H9 (cell line): ENCODE measurements around the gene A2ML1. TPM values are rescaled to one million over a fixed set of nuclear protein-coding genes. Genes with fewer than 3 reads are reported as not detected.

Experiments used
- DNase-seq: peaks from one replicate; pipeline ENCODE4 v3.0.0-alpha.2; 2017
- H2AFZ ChIP-seq: one replicate; pipeline ENCODE4 v1.6.1; 2013; ENCODE audit warnings: mild to moderate bottlenecking, low read length, control low read depth, moderate library complexity
- H2AK5ac ChIP-seq: 2 replicates; pipeline ENCODE4 v1.6.1; 2013; ENCODE audit warnings: low read length, control low read depth, mixed read lengths; ENCODE audit not compliant: insufficient read length
- H2BK120ac ChIP-seq: one replicate; pipeline ENCODE4 v1.6.1; 2013; ENCODE audit warnings: low read depth, mild to moderate bottlenecking, low read length, control low read depth, inconsistent platforms; ENCODE audit not compliant: poor library complexity, severe bottlenecking
- H2BK12ac ChIP-seq: 2 replicates; pipeline ENCODE4 v1.6.1; 2013; ENCODE audit warnings: low read length, control low read depth, mixed read lengths, low read depth; ENCODE audit not compliant: insufficient read length
- H2BK15ac ChIP-seq: 2 replicates; pipeline ENCODE4 v1.6.1; 2013; ENCODE audit warnings: low read depth, low read length, control low read depth
- H2BK20ac ChIP-seq: one replicate; pipeline ENCODE4 v1.6.1; 2013; ENCODE audit warnings: low read depth, mild to moderate bottlenecking, low read length, control low read depth, inconsistent platforms; ENCODE audit not compliant: poor library complexity, severe bottlenecking
- H2BK5ac ChIP-seq: 2 replicates; pipeline ENCODE4 v1.6.1; 2013; ENCODE audit warnings: low read length, control low read depth, mixed read lengths; ENCODE audit not compliant: insufficient read length
- H3K14ac ChIP-seq: 2 replicates; pipeline ENCODE4 v1.6.1; 2013; ENCODE audit warnings: low read length, control low read depth; ENCODE audit not compliant: insufficient read depth
- H3K18ac ChIP-seq: 2 replicates; pipeline ENCODE4 v1.6.1; 2013; ENCODE audit warnings: low read depth, mild to moderate bottlenecking, mixed read lengths, low read length, control low read depth; ENCODE audit not compliant: insufficient read length
- H3K23ac ChIP-seq: 2 replicates; pipeline ENCODE4 v1.6.1; 2013; ENCODE audit warnings: low read length, control low read depth, mixed read lengths, low read depth; ENCODE audit not compliant: insufficient read length
- H3K23me2 ChIP-seq: 2 replicates; pipeline ENCODE4 v1.6.1; 2013; ENCODE audit warnings: low read depth, mild to moderate bottlenecking, mixed read lengths, low read length, control low read depth; ENCODE audit not compliant: insufficient read length, poor library complexity, severe bottlenecking
- H3K27ac ChIP-seq: 2 replicates; pipeline ENCODE4 v1.5.1; 2013; ENCODE audit warnings: low read length, control low read depth, mixed read lengths, low read depth; ENCODE audit not compliant: insufficient read length
- H3K27me3 ChIP-seq: 2 replicates; pipeline ENCODE4 v1.6.1; 2013; ENCODE audit warnings: low read length, control low read depth, inconsistent platforms; ENCODE audit not compliant: insufficient read depth
- H3K4ac ChIP-seq: 2 replicates; pipeline ENCODE4 v1.6.1; 2013; ENCODE audit warnings: low read depth, mild to moderate bottlenecking, control low read depth, inconsistent platforms, low read length, moderate library complexity
- H3K4me1 ChIP-seq: 2 replicates; pipeline ENCODE4 v1.6.1; 2013; ENCODE audit warnings: low read length, control low read depth, inconsistent platforms; ENCODE audit not compliant: insufficient read depth
- H3K4me2 ChIP-seq: 2 replicates; pipeline ENCODE4 v1.6.1; 2013; ENCODE audit warnings: low read length, control low read depth, mixed read lengths; ENCODE audit not compliant: insufficient read length, insufficient read depth
- H3K56ac ChIP-seq: 2 replicates; pipeline ENCODE4 v1.6.1; 2013; ENCODE audit warnings: low read depth, mild to moderate bottlenecking, mixed read lengths, low read length, control low read depth; ENCODE audit not compliant: insufficient read length
- H3K79me1 ChIP-seq: 2 replicates; pipeline ENCODE4 v1.6.1; 2013; ENCODE audit warnings: low read depth, mild to moderate bottlenecking, moderate library complexity, low read length, control low read depth, inconsistent platforms; ENCODE audit not compliant: insufficient read depth, poor library complexity, severe bottlenecking
- H3K79me2 ChIP-seq: 2 replicates; pipeline ENCODE4 v1.6.1; 2013; ENCODE audit warnings: low read length, control low read depth, inconsistent platforms; ENCODE audit not compliant: insufficient read depth
- H3K9ac ChIP-seq: 2 replicates; pipeline ENCODE4 v1.6.1; 2013; ENCODE audit warnings: low read length, control low read depth, mixed read lengths; ENCODE audit not compliant: insufficient read length; ENCODE audit errors: extremely low read depth
- H3K9me3 ChIP-seq: one replicate; pipeline ENCODE4 v1.6.1; 2013; ENCODE audit warnings: low read depth, low read length, inconsistent platforms; ENCODE audit not compliant: control insufficient read depth
- H3T11ph ChIP-seq: one replicate; pipeline ENCODE4 v1.6.1; 2013; ENCODE audit warnings: mild to moderate bottlenecking, low read length, control low read depth, inconsistent platforms
- H4K20me1 ChIP-seq: one replicate; pipeline ENCODE4 v1.6.1; 2013; ENCODE audit not compliant: control insufficient read depth, insufficient read length, insufficient read depth
- H4K5ac ChIP-seq: 2 replicates; pipeline ENCODE4 v1.6.1; 2013; ENCODE audit warnings: low read depth, mild to moderate bottlenecking, mixed read lengths, low read length, control low read depth; ENCODE audit not compliant: insufficient read length
- H4K8ac ChIP-seq: replicated peaks from 2 replicates; pipeline ENCODE4 v1.6.1; 2013; ENCODE audit warnings: low read length, control low read depth, mixed read lengths, low read depth; ENCODE audit not compliant: insufficient read length
- H4K91ac ChIP-seq: 2 replicates; pipeline ENCODE4 v1.6.1; 2013; ENCODE audit warnings: low read depth, mild to moderate bottlenecking, moderate library complexity, mixed read lengths, low read length, control low read depth; ENCODE audit not compliant: insufficient read length
- H3K27ac Mint-ChIP-seq, 3 experiments: 2 replicates in 2 of 3; 3 replicates in 1 of 3; pipeline ENCODE4 v1.8.0; 2020 to 2021; ENCODE audit warnings: mixed read lengths in 3 of 3, mild to moderate bottlenecking in 1 of 3, moderate library complexity in 1 of 3
- H3K27me3 Mint-ChIP-seq: 2 replicates; pipeline ENCODE4 v1.8.0; 2021; ENCODE audit warnings: low read depth, mild to moderate bottlenecking, moderate library complexity, mixed read lengths
- H3K36me3 Mint-ChIP-seq, 3 experiments: 2 replicates in 2 of 3; 3 replicates in 1 of 3; pipeline ENCODE4 v1.8.0; 2020 to 2021; ENCODE audit warnings: low read depth in 3 of 3, mixed read lengths in 3 of 3; ENCODE audit not compliant: insufficient read depth in 1 of 3
- H3K4me1 Mint-ChIP-seq, 2 experiments: 2 replicates each; pipeline ENCODE4 v1.8.0; 2020; ENCODE audit warnings: mixed read lengths in 2 of 2
- H3K4me3 Mint-ChIP-seq, 2 experiments: 2 replicates in 1 of 2; 3 replicates in 1 of 2; pipeline ENCODE4 v1.8.0; 2020 to 2021; ENCODE audit warnings: mild to moderate bottlenecking in 2 of 2, mixed read lengths in 2 of 2, moderate library complexity in 1 of 2
- H3K9me3 Mint-ChIP-seq, 2 experiments: 2 replicates in 1 of 2; 3 replicates in 1 of 2; pipeline ENCODE4 v1.8.0; 2020; ENCODE audit warnings: mild to moderate bottlenecking in 2 of 2, mixed read lengths in 2 of 2, moderate library complexity in 1 of 2
- CTCF ChIP-seq: fragments of 200-600 bp; sonication (generic); conservative IDR thresholded peaks from 3 replicates; pipeline ENCODE4 v1.8.0; 2021; ENCODE audit warnings: antibody characterized with exemption, mild to moderate bottlenecking
- WGBS: extraction: QIAGEN DNeasy Blood & Tissue Kit; methylation state at CpG from one replicate; pipeline ENCODE4 v1.1.7; 2013; ENCODE audit warnings: missing lambda C conversion rate, low lambda C conversion rate, mixed read lengths; ENCODE audit not compliant: insufficient read length; ENCODE audit errors: extremely low coverage; 5-methylcytosine and 5-hydroxymethylcytosine counted together
- total RNA-seq: library from RNA; stranded (reverse); gene quantifications from 2 replicates; pipeline ENCODE4 v1.2.1, GENCODE V29; 2021

Gene A2ML1
- total RNA-seq, 1 experiment from 2014 or later: 2.8 TPM

- no peaks in the 10 kb centered on the region for H3K79me2 ChIP-seq
- no peak overlapping the region for H4K8ac ChIP-seq
- H3K23me2 ChIP-seq: no peaks in the 10 kb centered on the region
- no CpG with 5 or more reads among the region's 7 CpGs for WGBS
- no peak overlapping the region for H2BK15ac ChIP-seq
- no peak overlapping the region for H2AFZ ChIP-seq
- H2BK5ac ChIP-seq: no peak overlapping the region
- H2BK20ac ChIP-seq: no peak overlapping the region
- no peak overlapping the region for H4K91ac ChIP-seq
- no peak overlapping the region for H3K56ac ChIP-seq
- no peak overlapping the region for H3K14ac ChIP-seq
- DNase-seq: no peak
- no peak overlapping the region for H2AK5ac ChIP-seq
- no peak for TF ChIP-seq CTCF
- no peak overlapping the region for H3K4me2 ChIP-seq
- Mint-ChIP-seq H3K4me1 (peaks cover 5 to 8% of the 10 kb centered on the region in 2 experiments), H3K4me3 (no peak overlapping the region), H3K27me3 (no peaks in the 10 kb centered on the region; the same call in 1 of the 2 replicates), H3K9me3 (no peaks in the 10 kb centered on the region), H3K36me3 (peaks cover 0 to 2% (median 1%) of the 10 kb centered on the region in 3 experiments; a peak in 4 of 7 replicates), H3K27ac (no peak overlapping the region; a peak in 1 of 7 replicates)
- no peak overlapping the region for H3K18ac ChIP-seq
- H3K79me1 ChIP-seq: no peaks in the 10 kb centered on the region
- no peak overlapping the region for H2BK120ac ChIP-seq
- no peak overlapping the region for H3K9ac ChIP-seq
- no peaks in the 10 kb centered on the region for H3K27me3 ChIP-seq
- H3K23ac ChIP-seq: no peak overlapping the region
- no peak overlapping the region for H2BK12ac ChIP-seq
- no peaks in the 10 kb centered on the region; the same call in 1 of the 2 replicates for H3K4me1 ChIP-seq
- no peaks in the 10 kb centered on the region for H4K20me1 ChIP-seq
- H4K5ac ChIP-seq: no peak overlapping the region
- no peak overlapping the region for H3K4ac ChIP-seq
- no peak overlapping the region for H3K27ac ChIP-seq
- H3T11ph ChIP-seq: no peak overlapping the region
- no peaks in the 10 kb centered on the region for H3K9me3 ChIP-seq
Observed at GRCh38 chr12:8840321-8840720, 17.9 kb downstream of the A2ML1 start.
